Activated CD8-positive, alpha-beta T cell treated with anti-CD3 and anti-CD28 coated beads for 36 hours (primary cell): ENCODE data around the gene TMEM119. TPM values are rescaled to one million over a fixed set of nuclear protein-coding genes. Genes with fewer than 3 reads are reported as not detected.

Source experiments
- ATAC-seq: fragments of 200-7000 bp; cut with Tn5 transposase; one replicate; pipeline ENCODE4 v1.10.0; 2021; ENCODE audit warnings: mild to moderate bottlenecking, moderate library complexity
- CTCF ChIA-PET: fragments of 350-600 bp; sonication (Branson Sonifier 250); formaldehyde crosslinking; loops from one replicate; lab custom pipeline; 2021; ENCODE audit warnings: antibody characterized with exemption; lab: Charles Lee
- POLR2A ChIA-PET: fragments of 350-600 bp; sonication (Branson Sonifier 250); formaldehyde crosslinking; loops from one replicate; lab custom pipeline; 2021; ENCODE audit warnings: antibody characterized with exemption; lab: Charles Lee
- DNase-seq: peaks from one replicate; pipeline ENCODE4 v3.0.0-alpha.2; 2020
- H3K27ac Mint-ChIP-seq: one replicate; pipeline ENCODE4 v1.8.0; 2021; ENCODE audit warnings: mild to moderate bottlenecking, mixed read lengths
- H3K27me3 Mint-ChIP-seq: one replicate; pipeline ENCODE4 v1.8.0; 2021; ENCODE audit warnings: mixed read lengths
- H3K36me3 Mint-ChIP-seq: one replicate; pipeline ENCODE4 v1.8.0; 2021; ENCODE audit warnings: low read depth, mixed read lengths
- H3K4me1 Mint-ChIP-seq: one replicate; pipeline ENCODE4 v1.8.0; 2021; ENCODE audit warnings: low read depth, mixed read lengths
- H3K4me3 Mint-ChIP-seq: one replicate; pipeline ENCODE4 v1.8.0; 2021; ENCODE audit warnings: mild to moderate bottlenecking, moderate library complexity, mixed read lengths
- H3K9me3 Mint-ChIP-seq: one replicate; pipeline ENCODE4 v1.8.0; 2021; ENCODE audit warnings: mixed read lengths
- CTCF ChIP-seq: fragments of 200-600 bp; IDR thresholded peaks from one replicate; pipeline ENCODE4 v1.8.0; 2022; ENCODE audit warnings: antibody characterized with exemption, mild to moderate bottlenecking
- intact Hi-C: fragments of 100-400 bp; cut with micrococcal nuclease; formaldehyde crosslinking; loops from one replicate; pipeline ENCODE4 v1.10.0; 2022
- total RNA-seq, 2 experiments: library from RNA; stranded (reverse); gene quantifications; one replicate each; pipeline ENCODE4 v1.2.3, GENCODE V29; 2021

The TMEM119 gene
- total RNA-seq, 2 experiments from 2014 or later = not detected

- TF ChIP-seq CTCF = no peak
- CTCF ChIA-PET = interaction anchor here (0.6 to 15.6 kb wide), 6 partner anchors 12 to 338 kb away, joined by 3 to 645 read pairs (median 3); partner anchors contain the start of genes ISCU and SART3
- H3K4me1 Mint-ChIP-seq = peaks cover 38% of the 10 kb centered on the region
- intact Hi-C loops = no loop called here
- H3K9me3 Mint-ChIP-seq = peaks cover 15% of the 10 kb centered on the region
- H3K4me3 Mint-ChIP-seq = no peak overlapping the region
- ATAC-seq (no peak), DNase-seq (no peak)
- POLR2A ChIA-PET = interaction anchor here (1.2 kb wide), 1 partner anchor 29 kb away, joined by 3 read pairs; no protein-coding TSS in a partner anchor
- H3K27ac Mint-ChIP-seq = no peak overlapping the region
- peaks cover 12% of the 10 kb centered on the region for H3K36me3 Mint-ChIP-seq
- H3K27me3 Mint-ChIP-seq = no peaks in the 10 kb centered on the region
These were observed 15.0 kb upstream of the TMEM119 start for GRCh38 chr12:108612788-108613282.

GRCh38 chr12:108611884-108612415, 14.1 kb upstream of the TMEM119 start:
- H3K27me3 Mint-ChIP-seq = no peaks in the 10 kb centered on the region
- ATAC-seq = peak; percentile 43
- no peak overlapping the region for H3K4me3 Mint-ChIP-seq
- peaks cover 15% of the 10 kb centered on the region for H3K9me3 Mint-ChIP-seq
- H3K27ac Mint-ChIP-seq = no peak overlapping the region
- TF ChIP-seq CTCF = peak; percentile 61
- peak; percentile 83 for DNase-seq
- CTCF ChIA-PET = interaction anchor here (1.1 to 15.6 kb wide), 5 partner anchors 45 to 193 kb away, joined by 3 to 645 read pairs (median 5); partner anchors contain the start of genes ISCU and SART3
- H3K4me1 Mint-ChIP-seq = peaks cover 30% of the 10 kb centered on the region
- peaks cover 11% of the 10 kb centered on the region for H3K36me3 Mint-ChIP-seq
- POLR2A ChIA-PET = interaction anchor here (1.2 kb wide), 1 partner anchor 28 kb away, joined by 3 read pairs; no protein-coding TSS in a partner anchor
- intact Hi-C loops = no loop called here

- H3K27me3 Mint-ChIP-seq = no peaks in the 10 kb centered on the region
- ChIA-PET CTCF (interaction anchor here (1.1 to 15.6 kb wide), 3 partner anchors 27 to 193 kb away, joined by 3 to 645 read pairs (median 5); partner anchors contain the start of genes ISCU and SART3), POLR2A (interaction anchor here (1.2 kb wide), 1 partner anchor 35 kb away, joined by 4 read pairs; no protein-coding TSS in a partner anchor)
- H3K4me1 Mint-ChIP-seq = peaks cover 20% of the 10 kb centered on the region
- ATAC-seq = no peak
- DNase-seq = no peak
- H3K4me3 Mint-ChIP-seq = no peak overlapping the region
- intact Hi-C loops = no loop called here
- TF ChIP-seq CTCF = no peak
- peaks cover 9% of the 10 kb centered on the region for H3K9me3 Mint-ChIP-seq
- no peak overlapping the region for H3K27ac Mint-ChIP-seq
- H3K36me3 Mint-ChIP-seq = peaks cover 4% of the 10 kb centered on the region
These were observed 13.1 kb upstream of the TMEM119 start for GRCh38 chr12:108610856-108611605.

GRCh38 chr12:108610336-108610815, 12.5 kb upstream of the TMEM119 start:
- DNase-seq (no peak), ATAC-seq (no peak)
- TF ChIP-seq CTCF = no peak
- H3K4me3 Mint-ChIP-seq = no peak overlapping the region
- no peaks in the 10 kb centered on the region for H3K27me3 Mint-ChIP-seq
- H3K36me3 Mint-ChIP-seq = peaks cover 1% of the 10 kb centered on the region
- ChIA-PET POLR2A (interaction anchor here (1.2 kb wide), 1 partner anchor 34 kb away, joined by 4 read pairs; no protein-coding TSS in a partner anchor), CTCF (interaction anchor here (1.1 to 15.6 kb wide), 3 partner anchors 26 to 194 kb away, joined by 3 to 645 read pairs (median 5); partner anchors contain the start of genes ISCU and SART3)
- peaks cover 4% of the 10 kb centered on the region for H3K9me3 Mint-ChIP-seq
- H3K4me1 Mint-ChIP-seq = peaks cover 15% of the 10 kb centered on the region
- H3K27ac Mint-ChIP-seq = no peak overlapping the region
- intact Hi-C loops = no loop called here
